ENCODE results near the gene PRICKLE3.

Gene PRICKLE3

GRCh38 chrX:49212861-49213260 is 26.7 kb upstream of the PRICKLE3 start:
- Mint-ChIP-seq H3K27me3 (ENCODE audit: low read depth) (no peaks in the 10 kb centered on the region), H3K4me3 (no peak overlapping the region), H3K36me3 (ENCODE audit: low read depth) (no peaks in the 10 kb centered on the region), H3K9me3 (no peaks in the 10 kb centered on the region), H3K27ac (no peak overlapping the region), H3K4me1 (ENCODE audit: low read depth) (no peaks in the 10 kb centered on the region)

- no peaks in the 10 kb centered on the region for H3K27me3 Mint-ChIP-seq (ENCODE audit: low read depth)
- H3K36me3 Mint-ChIP-seq (ENCODE audit: low read depth) = no peaks in the 10 kb centered on the region
- no peaks in the 10 kb centered on the region for H3K4me1 Mint-ChIP-seq (ENCODE audit: low read depth)
- no peaks in the 10 kb centered on the region for H3K9me3 Mint-ChIP-seq
- no peak overlapping the region for H3K27ac Mint-ChIP-seq
- no peak overlapping the region for H3K4me3 Mint-ChIP-seq
These were observed 26.0 kb upstream of the PRICKLE3 start for GRCh38 chrX:49212209-49212608.

GRCh38 chrX:49211074-49211473 is 24.9 kb upstream of the PRICKLE3 start:
- Mint-ChIP-seq H3K4me1 (ENCODE audit: low read depth) (no peaks in the 10 kb centered on the region), H3K36me3 (ENCODE audit: low read depth) (no peaks in the 10 kb centered on the region), H3K27ac (no peak overlapping the region), H3K4me3 (no peak overlapping the region), H3K27me3 (ENCODE audit: low read depth) (no peaks in the 10 kb centered on the region), H3K9me3 (no peaks in the 10 kb centered on the region)

GRCh38 chrX:49210406-49210805 is 24.2 kb upstream of the PRICKLE3 start:
- Mint-ChIP-seq H3K27ac (no peak overlapping the region), H3K4me3 (no peak overlapping the region), H3K36me3 (ENCODE audit: low read depth) (no peaks in the 10 kb centered on the region), H3K9me3 (no peaks in the 10 kb centered on the region), H3K4me1 (ENCODE audit: low read depth) (no peaks in the 10 kb centered on the region), H3K27me3 (ENCODE audit: low read depth) (no peaks in the 10 kb centered on the region)

DNA sequence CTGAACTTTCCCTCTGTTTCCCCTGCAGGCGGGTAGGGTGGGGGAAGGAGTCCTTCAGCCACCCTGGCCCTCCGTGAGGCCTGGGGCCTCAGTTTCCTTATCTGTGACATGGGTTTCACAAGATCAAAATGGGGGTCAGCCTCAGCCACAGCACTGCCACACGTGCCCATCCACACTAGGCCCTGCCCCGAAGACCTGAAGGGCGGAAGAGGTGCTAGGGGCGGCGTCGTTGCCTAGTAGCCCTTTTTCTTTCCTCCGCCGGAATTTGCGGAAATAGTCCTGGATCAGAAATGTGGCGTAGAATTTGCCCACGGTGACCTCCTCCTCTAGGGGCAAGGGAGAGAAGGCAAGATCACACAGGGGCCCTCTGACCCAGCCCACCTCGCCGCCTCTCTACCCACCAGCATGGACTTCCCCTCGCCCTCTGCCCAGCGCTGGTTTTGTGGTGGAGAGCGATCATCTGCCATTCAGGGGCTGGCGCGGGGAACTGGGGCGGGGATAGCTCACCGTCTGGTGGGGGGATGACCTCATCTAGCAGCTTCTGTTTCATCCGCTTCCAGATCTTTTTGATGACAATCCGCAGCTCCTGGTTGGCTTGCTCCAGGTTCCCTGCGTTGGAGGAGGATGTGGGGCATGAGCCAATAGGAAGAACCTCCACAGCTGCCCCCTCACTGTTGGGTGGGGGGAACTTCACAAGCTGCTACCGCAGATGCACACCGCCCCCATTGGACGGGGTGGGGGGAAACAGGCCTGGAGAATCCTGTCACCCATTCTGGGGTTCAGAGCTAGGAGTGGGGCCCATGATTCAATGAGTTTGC is 23.5 kb upstream of the PRICKLE3 start:
- H3K4me3 Mint-ChIP-seq = no peak overlapping the region

DNA sequence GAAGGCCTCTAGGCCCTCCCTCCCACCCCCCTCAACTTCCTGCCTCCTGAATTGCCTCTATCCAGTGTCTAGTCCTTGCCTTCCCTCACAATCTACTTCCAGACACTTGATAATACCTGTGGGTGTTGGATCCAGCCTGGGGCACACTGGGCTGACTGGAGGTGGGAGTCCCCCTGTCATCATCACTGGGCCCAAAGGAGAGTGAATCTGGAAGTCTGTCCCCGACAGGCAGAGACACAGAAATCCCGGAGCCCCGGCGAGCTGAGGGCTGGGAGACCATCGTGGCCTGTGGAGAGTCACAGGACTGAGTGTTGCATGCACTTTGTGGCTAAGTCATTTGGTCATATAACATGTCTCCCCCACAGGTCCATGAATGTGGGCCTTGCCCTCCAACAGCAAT is 22.2 kb upstream of the PRICKLE3 start:
- H3K4me3 Mint-ChIP-seq = no peak overlapping the region
- H3K27me3 Mint-ChIP-seq (ENCODE audit: low read depth) = peaks cover 4% of the 10 kb centered on the region
- no peak overlapping the region for H3K27ac Mint-ChIP-seq
- H3K4me1 Mint-ChIP-seq (ENCODE audit: low read depth) = no peaks in the 10 kb centered on the region
- no peaks in the 10 kb centered on the region for H3K9me3 Mint-ChIP-seq
- H3K36me3 Mint-ChIP-seq (ENCODE audit: low read depth) = no peaks in the 10 kb centered on the region

More for the DNA sequence above, 23.5 kb upstream of the PRICKLE3 start:
- Mint-ChIP-seq H3K27ac (no peak overlapping the region), H3K27me3 (ENCODE audit: low read depth) (no peaks in the 10 kb centered on the region), H3K9me3 (no peaks in the 10 kb centered on the region), H3K4me1 (ENCODE audit: low read depth) (no peaks in the 10 kb centered on the region), H3K36me3 (ENCODE audit: low read depth) (no peaks in the 10 kb centered on the region)

GRCh38 chrX:49206543-49206942 is 20.4 kb upstream of the PRICKLE3 start:
- Mint-ChIP-seq H3K27me3 (ENCODE audit: low read depth) (peaks cover 4% of the 10 kb centered on the region), H3K4me3 (no peak overlapping the region), H3K27ac (no peak overlapping the region), H3K36me3 (ENCODE audit: low read depth) (no peaks in the 10 kb centered on the region), H3K4me1 (ENCODE audit: low read depth) (peaks cover 3% of the 10 kb centered on the region), H3K9me3 (no peaks in the 10 kb centered on the region)

DNA sequence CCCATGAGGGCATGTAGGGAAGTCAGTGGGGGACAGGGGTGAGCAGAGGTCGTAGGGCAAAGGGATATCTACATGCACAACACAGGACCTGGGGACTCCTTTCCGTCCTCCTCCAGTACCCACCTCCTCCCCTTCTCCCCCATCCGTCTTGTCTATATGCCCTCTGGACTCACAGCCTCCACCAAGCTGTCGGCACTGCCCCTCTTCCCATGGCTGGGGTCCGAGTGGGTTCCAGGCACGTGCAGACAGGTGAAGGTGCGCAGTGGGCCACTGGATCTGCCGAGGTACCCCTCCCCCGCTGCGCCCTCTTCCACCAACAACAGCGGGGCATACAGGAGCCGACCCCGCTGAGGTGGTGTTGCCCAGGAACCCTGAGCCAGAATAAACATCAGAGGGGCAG is 19.3 kb upstream of the PRICKLE3 start:
- H3K36me3 Mint-ChIP-seq (ENCODE audit: low read depth) = no peaks in the 10 kb centered on the region
- no peak overlapping the region for H3K4me3 Mint-ChIP-seq

GRCh38 chrX:49204709-49205108 is 18.5 kb upstream of the PRICKLE3 start:
- Mint-ChIP-seq H3K36me3 (ENCODE audit: low read depth) (no peaks in the 10 kb centered on the region), H3K4me3 (no peak overlapping the region), H3K27me3 (ENCODE audit: low read depth) (peaks cover 4% of the 10 kb centered on the region)

More for the DNA sequence above, 19.3 kb upstream of the PRICKLE3 start:
- Mint-ChIP-seq H3K27ac (no peak overlapping the region), H3K9me3 (no peaks in the 10 kb centered on the region), H3K27me3 (ENCODE audit: low read depth) (peaks cover 4% of the 10 kb centered on the region), H3K4me1 (ENCODE audit: low read depth) (peaks cover 5% of the 10 kb centered on the region)

GRCh38 chrX:49204017-49204416 is 17.8 kb upstream of the PRICKLE3 start:
- Mint-ChIP-seq H3K27ac (no peak overlapping the region), H3K36me3 (ENCODE audit: low read depth) (no peaks in the 10 kb centered on the region), H3K27me3 (ENCODE audit: low read depth) (peaks cover 4% of the 10 kb centered on the region), H3K4me1 (ENCODE audit: low read depth) (peaks cover 5% of the 10 kb centered on the region), H3K4me3 (no peak overlapping the region), H3K9me3 (no peaks in the 10 kb centered on the region)

More at GRCh38 chrX:49204709-49205108, 18.5 kb upstream of the PRICKLE3 start:
- H3K4me1 Mint-ChIP-seq (ENCODE audit: low read depth) = peaks cover 5% of the 10 kb centered on the region
- H3K27ac Mint-ChIP-seq = no peak overlapping the region
- H3K9me3 Mint-ChIP-seq = no peaks in the 10 kb centered on the region

DNA sequence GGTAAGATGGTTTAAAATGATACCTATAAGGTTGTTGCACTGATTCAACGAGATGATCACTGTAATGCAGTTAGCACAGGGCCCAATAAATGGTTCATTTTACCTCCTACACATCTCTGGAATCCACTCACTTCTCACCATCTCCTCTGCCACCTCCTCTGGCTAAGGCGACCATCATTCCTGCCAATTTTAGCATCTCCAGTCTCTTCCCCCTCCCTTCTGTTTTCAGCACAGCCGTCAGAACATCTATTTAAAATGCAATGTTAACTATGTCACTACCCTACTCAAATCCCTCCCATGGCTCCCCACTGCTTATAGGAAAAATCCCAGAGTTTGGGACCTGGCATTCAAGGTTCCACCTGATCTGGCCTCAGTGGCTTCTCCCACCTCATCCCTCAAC is 17.4 kb upstream of the PRICKLE3 start:
- Mint-ChIP-seq H3K36me3 (ENCODE audit: low read depth) (no peaks in the 10 kb centered on the region), H3K4me3 (no peak overlapping the region), H3K27ac (no peak overlapping the region), H3K9me3 (no peaks in the 10 kb centered on the region), H3K27me3 (ENCODE audit: low read depth) (peaks cover 5% of the 10 kb centered on the region), H3K4me1 (ENCODE audit: low read depth) (peaks cover 5% of the 10 kb centered on the region)

GRCh38 chrX:49202022-49202421 is 15.8 kb upstream of the PRICKLE3 start:
- no peak overlapping the region for H3K4me3 Mint-ChIP-seq
- no peaks in the 10 kb centered on the region for H3K36me3 Mint-ChIP-seq (ENCODE audit: low read depth)
- peaks cover 12% of the 10 kb centered on the region for H3K4me1 Mint-ChIP-seq (ENCODE audit: low read depth)
- no peaks in the 10 kb centered on the region for H3K9me3 Mint-ChIP-seq
- peaks cover 10% of the 10 kb centered on the region for H3K27me3 Mint-ChIP-seq (ENCODE audit: low read depth)
- no peak overlapping the region for H3K27ac Mint-ChIP-seq

- Mint-ChIP-seq H3K27ac (peak within 1 kb of the TSS; percentile 65), H3K27me3 (ENCODE audit: low read depth) (peaks cover 10% of the 10 kb centered on the region), H3K9me3 (no peaks in the 10 kb centered on the region), H3K4me1 (ENCODE audit: low read depth) (peaks cover 12% of the 10 kb centered on the region), H3K36me3 (ENCODE audit: low read depth) (no peaks in the 10 kb centered on the region), H3K4me3 (peak within 1 kb of the TSS; percentile 62)
These were observed 14.0 kb upstream of the PRICKLE3 start, which contains the start of gene SYP for GRCh38 chrX:49199906-49200771. TSS of gene SYP (minus strand) at chrX:49200193. CDS start at chrX:49200186, 7 bp downstream.

GRCh38 chrX:49199315-49199595 is 13.1 kb upstream of the PRICKLE3 start:
- Mint-ChIP-seq H3K4me1 (ENCODE audit: low read depth) (peaks cover 12% of the 10 kb centered on the region), H3K4me3 (peak overlapping the region; percentile 29), H3K9me3 (no peaks in the 10 kb centered on the region), H3K36me3 (ENCODE audit: low read depth) (no peaks in the 10 kb centered on the region), H3K27me3 (ENCODE audit: low read depth) (peaks cover 10% of the 10 kb centered on the region), H3K27ac (no peak overlapping the region)
